ENCODE measurements around the gene APP. TPM values are rescaled to one million over a fixed set of nuclear protein-coding genes. Genes with fewer than 3 reads are reported as not detected.
"Not testable (repeated sequence)": the region's sequence is repeated elsewhere in the genome, so short reads cannot be mapped to it uniquely, and the experiment has no call there.

The APP gene
- total RNA-seq, 2 experiments from 2014 or later: 22.8 to 24.5 TPM

GRCh38 chr21:26106562-26106961, 64.0 kb downstream of the APP start:
- ChIA-PET POLR2A (no interaction called here), CTCF (no interaction called here)

- CTCF ChIA-PET: no interaction called here
Measured at GRCh38 chr21:26105819-26106218, 64.8 kb downstream of the APP start.

GRCh38 chr21:26100573-26100972, 70.0 kb downstream of the APP start:
- POLR2A ChIA-PET: no interaction called here

More at GRCh38 chr21:26105819-26106218, 64.8 kb downstream of the APP start:
- POLR2A ChIA-PET: no interaction called here

DNA sequence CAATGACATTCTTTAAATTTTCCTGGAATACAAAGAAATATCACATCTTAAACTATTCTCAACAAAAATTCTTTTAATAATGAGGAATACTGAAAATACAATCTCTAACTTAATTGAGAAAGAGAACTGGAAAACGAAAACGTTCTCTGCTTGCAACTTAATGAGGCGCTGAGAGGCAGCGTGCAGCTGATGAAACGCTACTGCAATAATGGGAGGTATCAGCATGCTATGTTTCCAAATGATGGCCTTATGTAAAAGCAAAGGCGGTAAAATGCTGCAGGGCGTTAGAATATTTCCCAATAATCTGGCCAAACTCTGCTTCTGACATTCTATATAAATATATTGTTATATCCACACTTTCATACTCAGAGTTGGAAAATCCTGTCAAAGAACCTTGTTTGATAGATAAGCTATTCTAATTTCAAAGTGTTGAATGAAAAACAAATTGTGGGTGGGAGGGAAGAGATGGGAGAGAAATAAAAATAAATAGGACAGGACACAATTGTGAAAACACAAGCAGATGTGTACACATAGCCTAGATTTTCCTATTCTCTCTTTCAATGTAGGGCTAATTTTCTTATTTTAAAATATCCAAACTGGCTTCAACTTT, 70.9 kb downstream of the APP start:
- POLR2A ChIA-PET: no interaction called here
- CTCF ChIA-PET: no interaction called here

More at GRCh38 chr21:26100573-26100972, 70.0 kb downstream of the APP start:
- CTCF ChIA-PET: no interaction called here

DNA sequence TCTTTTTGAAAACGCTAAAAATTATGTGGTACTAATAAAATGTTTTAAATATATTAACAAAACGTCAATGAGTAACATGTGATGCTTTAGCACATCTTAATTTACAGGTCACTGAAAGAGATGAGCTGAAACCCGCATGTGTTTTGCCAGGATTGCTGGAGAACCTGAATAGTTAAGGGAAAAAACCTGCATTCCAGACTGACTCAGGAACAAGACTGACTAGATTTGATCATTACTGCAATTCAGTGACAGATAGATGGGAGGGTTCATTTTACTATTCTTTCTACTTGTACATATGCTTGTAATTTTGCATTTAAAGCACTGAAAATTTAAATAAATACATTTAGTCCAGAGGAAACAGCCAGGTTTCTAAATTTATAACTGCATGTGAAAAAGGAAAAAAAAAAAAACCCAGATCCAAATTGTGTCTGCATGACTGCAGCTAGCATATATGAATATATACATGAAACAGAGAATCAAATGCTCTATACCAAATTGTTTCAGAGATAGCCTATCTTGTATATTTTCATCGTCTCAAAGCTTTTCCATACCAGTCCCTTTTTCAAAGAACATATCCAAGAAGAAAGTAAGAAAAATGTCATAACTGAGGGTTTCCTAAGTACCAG, 71.7 kb downstream of the APP start:
- ChIA-PET CTCF (no interaction called here), POLR2A (no interaction called here)

DNA sequence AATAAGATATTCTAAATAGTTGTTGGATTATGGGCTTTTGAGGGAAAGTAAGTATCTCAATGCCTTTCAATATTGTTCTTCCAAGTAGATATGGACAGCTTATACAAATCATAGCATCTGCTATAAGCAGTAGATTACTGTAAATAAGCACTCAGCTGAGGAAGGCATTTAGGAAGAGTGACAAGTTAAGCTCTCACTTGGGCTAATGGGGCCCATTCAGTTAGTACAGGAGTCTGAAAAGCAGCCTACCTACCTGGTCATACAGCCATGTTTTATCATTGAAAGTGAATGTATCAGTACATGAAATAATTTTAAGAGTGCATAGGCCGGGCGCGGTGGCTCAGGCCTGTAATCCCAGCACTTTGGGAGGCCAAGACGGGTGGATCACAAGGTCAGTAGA, 73.1 kb downstream of the APP start:
- CTCF ChIA-PET: no interaction called here
- POLR2A ChIA-PET: no interaction called here

- CTCF ChIA-PET: no interaction called here
- POLR2A ChIA-PET: no interaction called here
Measured at GRCh38 chr21:26096494-26097371, 73.8 kb downstream of the APP start.

GRCh38 chr21:26095131-26095530, 75.4 kb downstream of the APP start:
- ChIA-PET CTCF (no interaction called here), POLR2A (no interaction called here)

DNA sequence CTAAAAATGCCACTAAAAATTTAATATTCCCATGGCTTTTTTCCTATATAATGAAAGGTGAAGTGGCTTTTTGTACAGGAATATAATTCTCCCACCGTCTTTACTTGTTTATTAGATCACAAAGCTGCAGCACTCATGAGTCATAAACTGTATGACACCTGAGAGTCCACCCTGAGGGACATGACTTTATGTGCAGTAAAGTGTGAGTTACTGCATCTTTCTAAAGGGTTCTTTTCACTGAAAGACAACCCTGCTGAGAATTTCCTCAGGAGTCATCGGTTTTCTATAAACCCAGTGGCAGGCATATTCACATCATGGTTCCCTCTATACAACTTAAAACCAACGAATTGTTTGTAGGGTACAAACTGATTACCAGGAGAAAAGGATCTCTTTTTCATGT, 77.4 kb downstream of the APP start:
- CTCF ChIA-PET: no interaction called here
- POLR2A ChIA-PET: no interaction called here

GRCh38 chr21:26091480-26092018, 79.0 kb downstream of the APP start:
- CTCF ChIA-PET: no interaction called here

DNA sequence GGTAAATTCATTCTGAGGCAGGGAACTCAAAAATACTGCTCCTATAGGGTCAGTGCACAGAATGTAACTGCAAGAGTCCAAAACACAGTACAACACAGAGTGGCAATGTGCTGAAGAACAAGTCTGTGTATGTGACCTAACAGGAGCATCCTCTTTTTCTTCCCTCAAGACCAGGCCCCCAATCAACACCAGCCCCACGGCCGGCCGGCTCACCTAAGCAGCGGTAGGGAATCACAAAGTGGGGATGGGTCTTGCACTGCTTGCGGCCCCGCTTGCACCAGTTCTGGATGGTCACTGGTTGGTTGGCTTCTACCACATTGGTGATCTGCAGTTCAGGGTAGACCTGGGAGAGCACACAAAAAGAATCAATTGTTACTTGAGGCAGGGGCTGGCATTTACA, 80.8 kb downstream of the APP start:
- ChIA-PET POLR2A (no interaction called here), CTCF (no interaction called here)

More at GRCh38 chr21:26091480-26092018, 79.0 kb downstream of the APP start:
- POLR2A ChIA-PET: no interaction called here

- ChIA-PET CTCF (no interaction called here), POLR2A (no interaction called here)
Measured at GRCh38 chr21:26087223-26087918, 83.2 kb downstream of the APP start.

- ChIA-PET CTCF (no interaction called here), POLR2A (no interaction called here)
Measured at GRCh38 chr21:26085882-26086281, 84.7 kb downstream of the APP start.

GRCh38 chr21:26085127-26085526, 85.4 kb downstream of the APP start:
- CTCF ChIA-PET: no interaction called here
- POLR2A ChIA-PET: no interaction called here

DNA sequence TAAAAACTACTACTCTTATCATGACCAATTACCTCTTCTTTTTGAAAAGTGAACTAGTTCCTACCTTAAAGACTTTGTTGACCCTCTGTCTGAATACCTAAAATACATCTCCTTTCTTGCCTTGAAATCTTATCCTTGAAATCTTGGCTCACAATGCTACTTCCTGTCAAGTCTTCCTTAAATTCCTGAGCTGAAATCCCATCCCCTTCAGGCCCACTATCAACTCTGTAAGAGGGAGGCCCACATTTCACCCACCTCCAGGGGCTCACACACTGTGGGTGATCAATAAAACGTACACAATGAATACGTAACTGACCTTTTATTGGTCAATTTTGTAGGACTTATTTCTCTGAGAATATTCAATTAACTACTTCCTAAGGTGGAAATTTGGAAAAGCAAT, 88.0 kb downstream of the APP start:
- ChIA-PET POLR2A (no interaction called here), CTCF (no interaction called here)

- POLR2A ChIA-PET, CTCF ChIA-PET: not testable (repeated sequence)
Measured at GRCh38 chr21:26081175-26081760, 89.3 kb downstream of the APP start.

- CTCF ChIA-PET: no interaction called here
- POLR2A ChIA-PET: no interaction called here
Measured at GRCh38 chr21:26080211-26080610, 90.4 kb downstream of the APP start.

DNA sequence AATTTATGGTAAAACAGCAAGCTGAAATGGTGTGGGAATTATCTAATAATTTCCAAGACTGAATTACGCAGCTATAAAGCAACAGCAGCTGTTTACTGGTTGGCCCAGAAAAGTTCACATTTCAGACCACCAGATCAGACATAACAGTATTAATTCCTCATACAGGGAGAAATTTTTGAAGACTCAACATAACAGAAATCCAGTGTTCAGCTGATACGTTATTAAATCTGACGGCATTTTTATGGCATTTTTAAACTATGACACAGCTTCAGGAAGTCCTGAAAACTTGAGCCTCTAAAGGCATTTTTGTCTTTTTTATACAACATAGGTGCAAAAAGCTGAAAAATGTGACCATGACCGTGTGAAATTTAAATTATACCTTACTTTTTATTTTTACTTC, 91.2 kb downstream of the APP start:
- CTCF ChIA-PET: no interaction called here
- POLR2A ChIA-PET: no interaction called here

GRCh38 chr21:26077521-26077920, 93.0 kb downstream of the APP start:
- ChIA-PET CTCF (no interaction called here), POLR2A (no interaction called here)

Data from activated CD8-positive, alpha-beta memory T cell treated with anti-CD3 and anti-CD28 coated beads for 36 hours (primary cell).